MM.1S (cell line): ENCODE measurements around the gene KIFBP.
"Not testable (repeated sequence)": the region's sequence is repeated elsewhere in the genome, so short reads cannot be mapped to it uniquely, and the experiment has no call there.

Experiments
- DNase-seq: peaks from one replicate; pipeline ENCODE4 v3.0.0-alpha.2; 2015
- H2AFZ ChIP-seq: fragments of 300-600 bp; sonication (generic); 2 replicates; pipeline ENCODE4 v1.6.0; 2016; ENCODE audit warnings: antibody characterized with exemption, low read length
- H3F3A ChIP-seq: fragments of 300-600 bp; sonication (generic); 2 replicates; pipeline ENCODE4 v1.6.1; 2016; ENCODE audit warnings: mild to moderate bottlenecking, antibody characterized with exemption, low read length, moderate library complexity, mixed read lengths; ENCODE audit not compliant: insufficient read depth
- H3K27ac ChIP-seq: fragments of 300-600 bp; sonication (generic); 2 replicates; pipeline ENCODE4 v1.5.1; 2016; ENCODE audit warnings: mild to moderate bottlenecking, low read length
- H3K27me3 ChIP-seq: fragments of 300-600 bp; sonication (generic); replicated peaks from 2 replicates; pipeline ENCODE4 v1.6.0; 2016; ENCODE audit warnings: low read length; ENCODE audit not compliant: insufficient read depth
- H3K36me3 ChIP-seq: fragments of 300-600 bp; sonication (generic); replicated peaks from 2 replicates; pipeline ENCODE4 v1.6.1; 2016; ENCODE audit warnings: mild to moderate bottlenecking, low read length, mixed read lengths; ENCODE audit not compliant: insufficient read depth
- H3K4me1 ChIP-seq: fragments of 300-600 bp; sonication (generic); 2 replicates; pipeline ENCODE4 v1.6.1; 2016; ENCODE audit warnings: low read length, mixed read lengths
- H3K4me2 ChIP-seq: fragments of 300-600 bp; sonication (generic); 2 replicates; pipeline ENCODE4 v1.6.0; 2016; ENCODE audit warnings: low read depth, low read length
- H3K4me3 ChIP-seq: fragments of 300-600 bp; sonication (generic); 2 replicates; pipeline ENCODE4 v1.5.1; 2016; ENCODE audit warnings: low read length, mixed read lengths
- H3K79me2 ChIP-seq: fragments of 300-600 bp; sonication (generic); 2 replicates; pipeline ENCODE4 v1.6.1; 2016; ENCODE audit warnings: mixed run types, low read length, mixed read lengths
- H3K9ac ChIP-seq: fragments of 300-600 bp; sonication (generic); 2 replicates; pipeline ENCODE4 v1.6.1; 2016; ENCODE audit warnings: low read length, mixed read lengths
- H3K9me2 ChIP-seq: fragments of 300-600 bp; sonication (generic); replicated peaks from 2 replicates; pipeline ENCODE4 v1.6.1; 2016; ENCODE audit warnings: mild to moderate bottlenecking, low read length, mixed read lengths; ENCODE audit not compliant: insufficient read depth
- H3K9me3 ChIP-seq: fragments of 300-600 bp; sonication (generic); replicated peaks from 2 replicates; pipeline ENCODE4 v1.6.1; 2016; ENCODE audit warnings: mild to moderate bottlenecking, low read length, mixed read lengths; ENCODE audit not compliant: insufficient read depth
- H4K20me1 ChIP-seq: fragments of 300-600 bp; sonication (generic); 2 replicates; pipeline ENCODE4 v1.6.1; 2016; ENCODE audit warnings: mild to moderate bottlenecking, low read length, moderate library complexity, mixed read lengths; ENCODE audit not compliant: insufficient read depth
- CTCF ChIP-seq: fragments of 300-600 bp; sonication (generic); IDR thresholded peaks from 2 replicates; pipeline ENCODE4 v1.5.1; 2016; ENCODE audit warnings: antibody characterized with exemption, low read length, mixed read lengths
- EZH2 ChIP-seq: fragments of 300-600 bp; sonication (generic); optimal IDR thresholded peaks from 2 replicates; pipeline ENCODE3; 2017; ENCODE audit warnings: low read depth, mild to moderate bottlenecking, antibody characterized with exemption, low read length, mixed read lengths
- EZH2phosphoT487 ChIP-seq: fragments of 300-600 bp; sonication (generic); IDR thresholded peaks from 2 replicates; pipeline ENCODE4 v1.6.1; 2018; ENCODE audit warnings: antibody characterized with exemption, low read length

Gene KIFBP

GRCh38 chr10:68959695-68960527 is 28.7 kb upstream of the KIFBP start:
- Histone ChIP-seq H3K36me3 (peaks cover 41% of the 10 kb centered on the region), H3K4me2 (no peak overlapping the region), H3K9me3 (no peaks in the 10 kb centered on the region), H2AFZ (no peak overlapping the region), H4K20me1 (peaks cover 33% of the 10 kb centered on the region), H3K27me3 (no peaks in the 10 kb centered on the region), H3K9ac (no peak overlapping the region), H3K9me2 (no peaks in the 10 kb centered on the region), H3K79me2 (peaks cover 88% of the 10 kb centered on the region), H3F3A (peaks cover 16% of the 10 kb centered on the region), H3K27ac (no peak overlapping the region), H3K4me3 (no peak overlapping the region), H3K4me1 (no peaks in the 10 kb centered on the region)
- no peak for TF ChIP-seq EZH2phosphoT487
- TF ChIP-seq EZH2, result no peak
- no peak for TF ChIP-seq CTCF
- DNase-seq, result no peak

GRCh38 chr10:68963151-68963550 is 25.5 kb upstream of the KIFBP start:
- Histone ChIP-seq H3K9me2 (no peaks in the 10 kb centered on the region), H3K9ac (no peak overlapping the region), H3K4me3 (no peak overlapping the region), H4K20me1 (peaks cover 39% of the 10 kb centered on the region), H3K27me3 (no peaks in the 10 kb centered on the region), H3K9me3 (no peaks in the 10 kb centered on the region), H2AFZ (no peak overlapping the region), H3K79me2 (peaks cover 90% of the 10 kb centered on the region), H3K36me3 (peaks cover 61% of the 10 kb centered on the region), H3K4me2 (no peak overlapping the region), H3K4me1 (no peaks in the 10 kb centered on the region), H3F3A (no peaks in the 10 kb centered on the region; the same call in 1 of the 2 replicates), H3K27ac (no peak overlapping the region)
- DNase-seq, result no peak
- no peak for TF ChIP-seq CTCF
- no peak for TF ChIP-seq EZH2phosphoT487
- no peak for TF ChIP-seq EZH2

GRCh38 chr10:68973975-68974374 is 14.6 kb upstream of the KIFBP start:
- H3F3A ChIP-seq, result peaks cover 4% of the 10 kb centered on the region; the same call in 1 of the 2 replicates
- no peak overlapping the region for H3K9ac ChIP-seq
- no peak overlapping the region for H2AFZ ChIP-seq
- no peak overlapping the region for H3K4me2 ChIP-seq
- H3K4me3 ChIP-seq, result no peak overlapping the region
- no peaks in the 10 kb centered on the region for H3K9me2 ChIP-seq
- H3K27me3 ChIP-seq, result no peaks in the 10 kb centered on the region
- peaks cover 65% of the 10 kb centered on the region for H3K79me2 ChIP-seq
- DNase-seq, result no peak
- TF ChIP-seq EZH2 (no peak), EZH2phosphoT487 (no peak), CTCF (no peak)
- H4K20me1 ChIP-seq, result no peaks in the 10 kb centered on the region
- H3K27ac ChIP-seq, result no peak overlapping the region
- peaks cover 49% of the 10 kb centered on the region for H3K36me3 ChIP-seq
- H3K4me1 ChIP-seq, result no peaks in the 10 kb centered on the region
- H3K9me3 ChIP-seq, result no peaks in the 10 kb centered on the region

- H3F3A ChIP-seq, H4K20me1 ChIP-seq, H2AFZ ChIP-seq, H3K9me3 ChIP-seq, DNase-seq, H3K4me2 ChIP-seq, H3K4me1 ChIP-seq, H3K27ac ChIP-seq, H3K9me2 ChIP-seq, H3K9ac ChIP-seq, H3K4me3 ChIP-seq, H3K27me3 ChIP-seq: not testable (repeated sequence)
- Histone ChIP-seq H3K36me3 (peaks cover 47% of the 10 kb centered on the region), H3K79me2 (peaks cover 52% of the 10 kb centered on the region)
Observed at GRCh38 chr10:68975936-68976473, 12.6 kb upstream of the KIFBP start.

- H3K4me2 ChIP-seq, H3K9ac ChIP-seq, DNase-seq, H3K27me3 ChIP-seq, H3K27ac ChIP-seq, H3K9me2 ChIP-seq, H4K20me1 ChIP-seq, H3K4me1 ChIP-seq, H3K9me3 ChIP-seq, H3F3A ChIP-seq, H2AFZ ChIP-seq, H3K4me3 ChIP-seq: not testable (repeated sequence)
- Histone ChIP-seq H3K79me2 (peaks cover 29% of the 10 kb centered on the region), H3K36me3 (peaks cover 23% of the 10 kb centered on the region; the same call in 1 of the 2 replicates)
Observed at GRCh38 chr10:68979738-68980137, 8.9 kb upstream of the KIFBP start.
